ENCODE results near the gene RNASEH2A. TPM values are rescaled to one million over a fixed set of nuclear protein-coding genes. Genes with fewer than 3 reads are reported as not detected.

The RNASEH2A gene
- 26.4 to 47.1 TPM (median 46.2 TPM) in 5 replicates for total RNA-seq (2022; extraction: Qiagen RNA extraction; ENCODE audit: low read depth)

GRCh38 chr19:12806242-12807081 is at the start of gene RNASEH2A:
TSS of gene RNASEH2A (plus strand) at chr19:12806584. CDS start at chr19:12806674, 90 bp downstream.

GRCh38 chr19:12774588-12775555 is 31.5 kb upstream of the RNASEH2A start, which contains the start of gene HOOK2:
TSS of gene HOOK2 (minus strand) at chr19:12775552. CDS start at chr19:12775449, 103 bp downstream.

GRCh38 chr19:12791345-12792050 is 14.9 kb upstream of the RNASEH2A start, which contains the start of gene JUNB:
TSS of gene JUNB (plus strand) at chr19:12791486. CDS start at chr19:12791772, 286 bp downstream.

GRCh38 chr19:12801466-12802266 is 4.7 kb upstream of the RNASEH2A start, which contains the start of the genes PRDX2 and THSD8:
TSS of gene PRDX2 (minus strand) at chr19:12801800. CDS start at chr19:12801261, 539 bp downstream.
TSS of gene THSD8 (plus strand) at chr19:12802069. CDS start at chr19:12802072, 3 bp downstream.

GRCh38 chr19:12834566-12834943 is 28.2 kb downstream of the RNASEH2A start, which contains the start of gene RTBDN:
TSS of gene RTBDN (minus strand) at chr19:12834579. CDS start at chr19:12829979, 4,600 bp downstream.

GRCh38 chr19:12838182-12838885 is 31.9 kb downstream of the RNASEH2A start, which contains the start of gene MAST1:
TSS of gene MAST1 (plus strand) at chr19:12838515. CDS start at chr19:12838573, 58 bp downstream.

Other genes with a start within 250 kb of the RNASEH2A start
- 0.49 to 1.3 TPM (median 0.65 TPM) in 5 replicates for gene ZNF490, start 195.8 kb upstream of the RNASEH2A start, total RNA-seq (2022; extraction: Qiagen RNA extraction; ENCODE audit: low read depth)
- gene ZNF791, start 195.7 kb upstream of the RNASEH2A start, total RNA-seq (2022; extraction: Qiagen RNA extraction; ENCODE audit: low read depth), result 3.9 to 5.7 TPM (median 4.9 TPM) in 5 replicates
- gene MAN2B1, start 139.8 kb upstream of the RNASEH2A start, total RNA-seq (2022; extraction: Qiagen RNA extraction; ENCODE audit: low read depth), result 12.3 to 25.9 TPM (median 21.0 TPM) in 5 replicates
- 8.8 to 11.9 TPM (median 11.3 TPM) in 5 replicates for gene WDR83, start 139.8 kb upstream of the RNASEH2A start, total RNA-seq (2022; extraction: Qiagen RNA extraction; ENCODE audit: low read depth)
- 29.3 to 58.1 TPM (median 49.9 TPM) in 5 replicates for gene DHPS, start 124.7 kb upstream of the RNASEH2A start, total RNA-seq (2022; extraction: Qiagen RNA extraction; ENCODE audit: low read depth)
- not detected in 5 replicates for gene GNG14, start 118.6 kb upstream of the RNASEH2A start, total RNA-seq (2022; extraction: Qiagen RNA extraction; ENCODE audit: low read depth)
- 7.7 to 13.8 TPM (median 12.2 TPM) in 5 replicates for gene FBXW9, start 110.0 kb upstream of the RNASEH2A start, total RNA-seq (2022; extraction: Qiagen RNA extraction; ENCODE audit: low read depth)
- 24.7 to 40.2 TPM (median 36.9 TPM) in 5 replicates for gene TNPO2, start 82.7 kb upstream of the RNASEH2A start, total RNA-seq (2022; extraction: Qiagen RNA extraction; ENCODE audit: low read depth)
- 146 to 249 TPM (median 219 TPM) in 5 replicates for gene TRIR, start 71.9 kb upstream of the RNASEH2A start, total RNA-seq (2022; extraction: Qiagen RNA extraction; ENCODE audit: low read depth)
- gene GET3, start 69.1 kb upstream of the RNASEH2A start, total RNA-seq (2022; extraction: Qiagen RNA extraction; ENCODE audit: low read depth), result 63.4 to 104 TPM (median 94.9 TPM) in 5 replicates
- 0.47 to 0.85 TPM (median 0.62 TPM) in 5 replicates for gene BEST2, start 54.8 kb upstream of the RNASEH2A start, total RNA-seq (2022; extraction: Qiagen RNA extraction; ENCODE audit: low read depth)
- 4.5 to 14.2 TPM (median 11.1 TPM) in 5 replicates for gene HOOK2, start 31.0 kb upstream of the RNASEH2A start, total RNA-seq (2022; extraction: Qiagen RNA extraction; ENCODE audit: low read depth)
- gene JUNB, start 15.1 kb upstream of the RNASEH2A start, total RNA-seq (2022; extraction: Qiagen RNA extraction; ENCODE audit: low read depth), result 77.9 to 186 TPM (median 154 TPM) in 5 replicates
- gene PRDX2, start 4.8 kb upstream of the RNASEH2A start, total RNA-seq (2022; extraction: Qiagen RNA extraction; ENCODE audit: low read depth), result 0.61 to 1.1 TPM (median 0.78 TPM) in 5 replicates
- gene THSD8, start 4.5 kb upstream of the RNASEH2A start, total RNA-seq (2022; extraction: Qiagen RNA extraction; ENCODE audit: low read depth), result 4.8 to 12.3 TPM (median 8.1 TPM) in 5 replicates
- 0.29 to 0.36 TPM in 2 of 5 replicates, not detected in the others for gene RTBDN, start 28.0 kb downstream of the RNASEH2A start, total RNA-seq (2022; extraction: Qiagen RNA extraction; ENCODE audit: low read depth)
- 0.98 to 2.5 TPM (median 2.5 TPM) in 5 replicates for gene MAST1, start 31.9 kb downstream of the RNASEH2A start, total RNA-seq (2022; extraction: Qiagen RNA extraction; ENCODE audit: low read depth)
- gene DNASE2, start 74.9 kb downstream of the RNASEH2A start, total RNA-seq (2022; extraction: Qiagen RNA extraction; ENCODE audit: low read depth), result 22.6 to 31.7 TPM (median 30.2 TPM) in 5 replicates
- not detected in 5 replicates for gene KLF1, start 80.6 kb downstream of the RNASEH2A start, total RNA-seq (2022; extraction: Qiagen RNA extraction; ENCODE audit: low read depth)
- 7.4 to 10.3 TPM (median 9.3 TPM) in 5 replicates for gene GCDH, start 84.6 kb downstream of the RNASEH2A start, total RNA-seq (2022; extraction: Qiagen RNA extraction; ENCODE audit: low read depth)
- 0.29 to 1.0 TPM (median 0.84 TPM) in 4 of 5 replicates, not detected in the other for gene SYCE2, start 112.7 kb downstream of the RNASEH2A start, total RNA-seq (2022; extraction: Qiagen RNA extraction; ENCODE audit: low read depth)
- gene FARSA, start 127.1 kb downstream of the RNASEH2A start, total RNA-seq (2022; extraction: Qiagen RNA extraction; ENCODE audit: low read depth), result 51.4 to 78.1 TPM (median 75.8 TPM) in 5 replicates
- gene CALR, start 132.0 kb downstream of the RNASEH2A start, total RNA-seq (2022; extraction: Qiagen RNA extraction; ENCODE audit: low read depth), result 489 to 619 TPM (median 537 TPM) in 5 replicates
- gene RAD23A, start 139.3 kb downstream of the RNASEH2A start, total RNA-seq (2022; extraction: Qiagen RNA extraction; ENCODE audit: low read depth), result 62.0 to 88.3 TPM (median 81.0 TPM) in 5 replicates
- gene GADD45GIP1, start 150.6 kb downstream of the RNASEH2A start, total RNA-seq (2022; extraction: Qiagen RNA extraction; ENCODE audit: low read depth), result 28.1 to 58.3 TPM (median 54.3 TPM) in 5 replicates
- 0.08 to 0.19 TPM in 2 of 5 replicates, not detected in the others for gene DAND5, start 163.0 kb downstream of the RNASEH2A start, total RNA-seq (2022; extraction: Qiagen RNA extraction; ENCODE audit: low read depth)
- 2.2 to 4.9 TPM (median 4.5 TPM) in 5 replicates for gene NFIX, start 188.9 kb downstream of the RNASEH2A start, total RNA-seq (2022; extraction: Qiagen RNA extraction; ENCODE audit: low read depth)